ENCODE data around the gene SYNGR3. TPM values are rescaled to one million over a fixed set of nuclear protein-coding genes. Genes with fewer than 3 reads are reported as not detected.

SYNGR3 gene
- total RNA-seq, 2 donors from 2014 or later, result 0.49 to 1.5 TPM

GRCh38 chr16:2042986-2043666 is 53.4 kb downstream of the SYNGR3 start:
- Histone ChIP-seq H3K9me3 (no peaks in the 10 kb centered on the region), H3K27me3 (replicated peaks; ENCODE audit: insufficient read depth) (no peaks in the 10 kb centered on the region), H3K4me1 (ENCODE audit: control insufficient read depth in 1 of 2, low read depth in 2 of 2) (peaks cover 11 to 39% of the 10 kb centered on the region in 2 donors), H3K36me3 (peaks cover 5% of the 10 kb centered on the region), H3K4me3 (no peak overlapping the region), H3K27ac (no peak overlapping the region)
- ATAC-seq (ENCODE audit: insufficient number of reproducible peaks, low FRiP score, low read depth), result no peak
- TF ChIP-seq CTCF (IDR thresholded peaks at IDR 0.05), result no peak
- no peak for DNase-seq (ENCODE audit: low spot score)

Other genes starting within 250 kb of the SYNGR3 start
- gene NME3, start 218.4 kb upstream of the SYNGR3 start, total RNA-seq, result 100 to 1,000 TPM in 1 of 2 donors, 10 to 100 TPM in 1; 68.1 to 165 TPM
- gene EME2, start 217.2 kb upstream of the SYNGR3 start, total RNA-seq, result 10 to 100 TPM; 23.4 to 29.2 TPM
- 10 to 100 TPM; 36.9 to 48.3 TPM for gene MRPS34, start 216.8 kb upstream of the SYNGR3 start, total RNA-seq
- 10 to 100 TPM; 60.9 to 79.3 TPM for gene SPSB3, start 207.4 kb upstream of the SYNGR3 start, total RNA-seq
- 10 to 100 TPM; 64.6 to 68.5 TPM for gene NUBP2, start 207.0 kb upstream of the SYNGR3 start, total RNA-seq
- gene IGFALS, start 196.3 kb upstream of the SYNGR3 start, total RNA-seq, result under 1 TPM; 0.28 to 0.54 TPM
- gene HAGH, start 163.1 kb upstream of the SYNGR3 start, total RNA-seq, result 100 to 1,000 TPM in 1 of 2 donors, 10 to 100 TPM in 1; 99.8 to 183 TPM
- 10 to 100 TPM; 14.4 to 17.5 TPM for gene FAHD1, start 162.8 kb upstream of the SYNGR3 start, total RNA-seq
- not detected for gene MEIOB, start 117.8 kb upstream of the SYNGR3 start, total RNA-seq
- gene HS3ST6, start 71.6 kb upstream of the SYNGR3 start, total RNA-seq, result not detected
- gene MSRB1, start 46.8 kb upstream of the SYNGR3 start, total RNA-seq, result 10 to 100 TPM; 21.2 to 37.6 TPM
- not detected for gene RPL3L, start 35.3 kb upstream of the SYNGR3 start, total RNA-seq
- 100 to 1,000 TPM; 108 to 197 TPM for gene NDUFB10, start 30.4 kb upstream of the SYNGR3 start, total RNA-seq
- 100 to 1,000 TPM; 702 to 834 TPM for gene RPS2, start 25.1 kb upstream of the SYNGR3 start, total RNA-seq
- not detected for gene RNF151, start 23.1 kb upstream of the SYNGR3 start, total RNA-seq
- gene TBL3, start 17.9 kb upstream of the SYNGR3 start, total RNA-seq, result 10 to 100 TPM; 22.2 to 44.8 TPM
- not detected for gene NOXO1, start 8.5 kb upstream of the SYNGR3 start, total RNA-seq
- gene GFER, start 5.8 kb upstream of the SYNGR3 start, total RNA-seq, result 10 to 100 TPM; 12.4 to 14.6 TPM
- gene ZNF598, start 19.9 kb downstream of the SYNGR3 start, total RNA-seq, result 10 to 100 TPM; 65.8 to 68.5 TPM
- not detected for gene NPW, start 29.8 kb downstream of the SYNGR3 start, total RNA-seq
- 10 to 100 TPM; 66.0 to 84.1 TPM for gene NHERF2, start 36.9 kb downstream of the SYNGR3 start, total RNA-seq
- gene NTHL1, start 57.9 kb downstream of the SYNGR3 start, total RNA-seq, result 10 to 100 TPM in 1 of 2 donors, 1 to 10 TPM in 1; 7.7 to 13.4 TPM
- gene TSC2, start 58.0 kb downstream of the SYNGR3 start, total RNA-seq, result 100 to 1,000 TPM; 112 to 123 TPM
- gene PKD1, start 145.9 kb downstream of the SYNGR3 start, total RNA-seq, result 1,000 to 10,000 TPM in 1 of 2 donors, 100 to 1,000 TPM in 1; 838 to 1,071 TPM
- gene RAB26, start 158.7 kb downstream of the SYNGR3 start, total RNA-seq, result not detected
- 10 to 100 TPM; 34.1 to 54.8 TPM for gene TRAF7, start 165.8 kb downstream of the SYNGR3 start, total RNA-seq
- not detected for gene CASKIN1, start 206.6 kb downstream of the SYNGR3 start, total RNA-seq
- 10 to 100 TPM; 13.7 to 47.7 TPM for gene MLST8, start 215.5 kb downstream of the SYNGR3 start, total RNA-seq
- gene BRICD5, start 220.9 kb downstream of the SYNGR3 start, total RNA-seq, result 10 to 100 TPM; 11.4 to 43.1 TPM
- gene PGP, start 224.9 kb downstream of the SYNGR3 start, total RNA-seq, result 10 to 100 TPM in 1 of 2 donors, 1 to 10 TPM in 1; 9.1 to 19.5 TPM
- 10 to 100 TPM; 44.0 to 50.2 TPM for gene E4F1, start 233.6 kb downstream of the SYNGR3 start, total RNA-seq
- 10 to 100 TPM in 1 of 2 donors, 1 to 10 TPM in 1; 2.3 to 10.7 TPM for gene DNASE1L2, start 246.5 kb downstream of the SYNGR3 start, total RNA-seq